Medulla oblongata (tissue), 1 donor: ENCODE results near the gene PGLYRP4.
"Not testable (repeated sequence)": the region's sequence is repeated elsewhere in the genome, so short reads cannot be mapped to it uniquely, and the experiment has no call there.

ENCODE experiments used
- DNase-seq: peaks from one replicate; pipeline ENCODE4 v3.0.0-alpha.2; 2015; ENCODE audit errors: extremely low spot score

PGLYRP4 gene

GRCh38 chr1:153337980-153338853 is 10.4 kb downstream of the PGLYRP4 start:
- DNase-seq, result no peak

- no peak for DNase-seq
These were observed 12.0 kb downstream of the PGLYRP4 start for GRCh38 chr1:153336650-153337049.

- no peak for DNase-seq
These were observed 14.7 kb downstream of the PGLYRP4 start for GRCh38 chr1:153333902-153334301.

- peak; percentile 76 for DNase-seq
These were observed 23.7 kb downstream of the PGLYRP4 start for GRCh38 chr1:153324912-153325311.

GRCh38 chr1:153322568-153322967 is 26.1 kb downstream of the PGLYRP4 start:
- no peak for DNase-seq

GRCh38 chr1:153318145-153318544 is 30.5 kb downstream of the PGLYRP4 start:
- DNase-seq, result not testable (repeated sequence)

- not testable (repeated sequence) for DNase-seq
These were observed 32.6 kb downstream of the PGLYRP4 start for GRCh38 chr1:153316013-153316412.

GRCh38 chr1:153314388-153314787 is 34.3 kb downstream of the PGLYRP4 start:
- not testable (repeated sequence) for DNase-seq

- DNase-seq, result no peak
These were observed 35.4 kb downstream of the PGLYRP4 start for GRCh38 chr1:153313288-153313687.

- no peak for DNase-seq
These were observed 36.0 kb downstream of the PGLYRP4 start, which contains the start of gene PGLYRP3 for GRCh38 chr1:153312570-153313186. PGLYRP3 (minus strand) TSS chr1:153312952; CDS start chr1:153310665, 2,287 bp downstream.

GRCh38 chr1:153310526-153310925 is 38.1 kb downstream of the PGLYRP4 start:
- DNase-seq, result no peak

GRCh38 chr1:153309441-153309840 is 39.2 kb downstream of the PGLYRP4 start:
- DNase-seq, result no peak

- no peak for DNase-seq
These were observed 40.1 kb downstream of the PGLYRP4 start for GRCh38 chr1:153308540-153308939.

- no peak for DNase-seq
These were observed 41.4 kb downstream of the PGLYRP4 start for GRCh38 chr1:153307221-153307600.

- DNase-seq, result no peak
These were observed 42.1 kb downstream of the PGLYRP4 start for GRCh38 chr1:153306303-153307220.

- no peak for DNase-seq
These were observed 43.0 kb downstream of the PGLYRP4 start for GRCh38 chr1:153305682-153306081.

GRCh38 chr1:153302308-153302707 is 46.3 kb downstream of the PGLYRP4 start:
- DNase-seq, result no peak

GRCh38 chr1:153293851-153294250 is 54.8 kb downstream of the PGLYRP4 start:
- no peak for DNase-seq

- DNase-seq, result no peak
These were observed 55.2 kb downstream of the PGLYRP4 start for GRCh38 chr1:153293480-153293775.

GRCh38 chr1:153292740-153293479 is 55.7 kb downstream of the PGLYRP4 start:
- DNase-seq, result no peak

- DNase-seq, result no peak
These were observed 56.5 kb downstream of the PGLYRP4 start for GRCh38 chr1:153292185-153292584.
